H1 (cell line): ENCODE results near the gene PABPC4L. TPM values are rescaled to one million over a fixed set of nuclear protein-coding genes. Genes with fewer than 3 reads are reported as not detected.

ENCODE experiments used
- CTCF ChIA-PET: fragments of 300-600 bp; sonication (Branson Sonifier 250); formaldehyde crosslinking; loops from one replicate; lab custom pipeline; 2021; ENCODE audit not compliant: partially characterized antibody; lab: Charles Lee
- POLR2A ChIA-PET: fragments of 300-600 bp; sonication (Branson Sonifier 250); formaldehyde crosslinking; loops from one replicate; lab custom pipeline; 2021; ENCODE audit warnings: inconsistent platforms; ENCODE audit not compliant: partially characterized antibody; lab: Charles Lee
- DNase-seq, 2 experiments: peaks; one replicate each; pipeline versions ENCODE4 v3.0.0 to v3.0.0-alpha.2; 2010 to 2022; ENCODE audit warnings: low spot score in 2 of 2, low read depth in 1 of 2, mixed read lengths in 1 of 2
- FAIRE-seq: peaks from 2 replicates; lab custom pipeline; 2011; peaks lifted over from hg19 to GRCh38; lab: Jason Lieb, UNC
- H2AFZ ChIP-seq: 2 replicates; pipeline ENCODE4 v1.8.1; 2012; ENCODE audit warnings: low read length, inconsistent platforms
- H2AK5ac ChIP-seq: 2 replicates; pipeline ENCODE4 v1.6.1; 2013; ENCODE audit warnings: low read depth, low read length
- H2BK120ac ChIP-seq: replicated peaks from 2 replicates; pipeline ENCODE3; 2013; ENCODE audit warnings: low read depth, low read length, inconsistent platforms
- H2BK12ac ChIP-seq: 2 replicates; pipeline ENCODE4 v1.6.1; 2013; ENCODE audit warnings: low read depth, low read length
- H2BK15ac ChIP-seq: 2 replicates; pipeline ENCODE4 v1.6.1; 2013; ENCODE audit warnings: low read length
- H2BK20ac ChIP-seq: 2 replicates; pipeline ENCODE4 v1.6.1; 2013; ENCODE audit warnings: low read length
- H2BK5ac ChIP-seq: 2 replicates; pipeline ENCODE4 v1.6.1; 2013; ENCODE audit warnings: low read depth, low read length
- H3K14ac ChIP-seq: 2 replicates; pipeline ENCODE4 v1.6.1; 2013; ENCODE audit warnings: inconsistent platforms; ENCODE audit not compliant: insufficient read length
- H3K18ac ChIP-seq: 2 replicates; pipeline ENCODE4 v1.6.1; 2013; ENCODE audit warnings: low read length; ENCODE audit errors: extremely low read depth
- H3K23ac ChIP-seq: 2 replicates; pipeline ENCODE4 v1.6.1; 2013; ENCODE audit warnings: inconsistent platforms; ENCODE audit not compliant: insufficient read length
- H3K23me2 ChIP-seq: 2 replicates; pipeline ENCODE4 v1.6.1; 2013; ENCODE audit warnings: low read depth, low read length
- H3K27ac ChIP-seq: 2 replicates; pipeline ENCODE4 v1.6.1; 2011; ENCODE audit warnings: low read depth, low read length, inconsistent platforms
- H3K27me3 ChIP-seq, 4 experiments: replicated peaks in 1 of 4; 1 replicate in 1 of 4; 2 replicates in 3 of 4; pipeline versions ENCODE4 v1.6.1 to v1.8.1; 2011 to 2013; ENCODE audit warnings: low read length in 3 of 4, mild to moderate bottlenecking in 3 of 4, inconsistent platforms in 2 of 4, mixed read lengths in 2 of 4, moderate library complexity in 1 of 4; ENCODE audit not compliant: control insufficient read depth in 3 of 4, insufficient read depth in 3 of 4; ENCODE audit errors: extremely low read depth in 1 of 4
- H3K36me3 ChIP-seq, 4 experiments: 2 replicates each; pipeline versions ENCODE4 v1.6.1 to v1.8.1; 2011 to 2013; ENCODE audit warnings: mild to moderate bottlenecking in 4 of 4, low read length in 3 of 4, moderate library complexity in 2 of 4, control low read depth in 1 of 4, inconsistent platforms in 1 of 4; ENCODE audit not compliant: insufficient read depth in 4 of 4, control insufficient read depth in 2 of 4
- H3K4ac ChIP-seq: replicated peaks from 2 replicates; pipeline ENCODE3; 2013; ENCODE audit warnings: low read length, low read depth, mixed read lengths, inconsistent platforms; ENCODE audit not compliant: insufficient read length
- H3K4me1 ChIP-seq, 4 experiments: replicated peaks in 1 of 4; 1 replicate in 1 of 4; 2 replicates in 3 of 4; pipeline versions ENCODE4 v1.6.1 to v1.8.1; 2011 to 2013; ENCODE audit warnings: low read length in 3 of 4, inconsistent platforms in 2 of 4, mixed read lengths in 1 of 4; ENCODE audit not compliant: insufficient read depth in 4 of 4, control insufficient read depth in 3 of 4
- H3K4me2 ChIP-seq, 2 experiments: 2 replicates each; pipeline versions ENCODE4 v1.6.1 to v1.8.1; 2011 to 2013; ENCODE audit warnings: low read depth in 2 of 2, low read length in 2 of 2, control low read depth in 1 of 2, inconsistent platforms in 1 of 2, mild to moderate bottlenecking in 1 of 2; ENCODE audit not compliant: insufficient read depth in 1 of 2
- H3K4me3 ChIP-seq, 4 experiments: fragments of 200-600, 300-600 bp in 1 of 4; sonication (generic), shearing (Covaris generic), sonication (Bioruptor Twin) in 1 of 4; 2 replicates each; pipeline versions ENCODE4 v1.5.1 to v1.8.1; 2011 to 2016; ENCODE audit warnings: low read length in 4 of 4, low read depth in 3 of 4, control low read depth in 2 of 4, inconsistent platforms in 2 of 4, mild to moderate bottlenecking in 2 of 4, mixed read lengths in 1 of 4, moderate library complexity in 1 of 4; ENCODE audit not compliant: insufficient read depth in 2 of 4; ENCODE audit errors: extremely low read depth in 1 of 4
- H3K56ac ChIP-seq: replicated peaks from 2 replicates; pipeline ENCODE3; 2013; ENCODE audit warnings: low read depth, mild to moderate bottlenecking, mixed read lengths, low read length, inconsistent platforms; ENCODE audit not compliant: insufficient read length
- H3K79me1 ChIP-seq: 2 replicates; pipeline ENCODE4 v1.6.1; 2013; ENCODE audit warnings: low read depth, low read length, control low read depth
- H3K79me2 ChIP-seq, 2 experiments: 2 replicates each; pipeline versions ENCODE4 v1.6.1 to v1.8.1; 2012 to 2013; ENCODE audit warnings: low read length in 2 of 2, mild to moderate bottlenecking in 2 of 2, inconsistent platforms in 1 of 2; ENCODE audit not compliant: insufficient read depth in 2 of 2, control insufficient read depth in 1 of 2
- H3K9ac ChIP-seq, 4 experiments: replicated peaks in 1 of 4; 1 replicate in 1 of 4; 2 replicates in 3 of 4; pipeline versions ENCODE4 v1.6.1 to v1.8.1; 2011 to 2013; ENCODE audit warnings: low read depth in 3 of 4, low read length in 3 of 4, control low read depth in 2 of 4, mild to moderate bottlenecking in 2 of 4, moderate library complexity in 2 of 4, inconsistent platforms in 1 of 4; ENCODE audit errors: extremely low read depth in 1 of 4
- H3K9me3 ChIP-seq, 2 experiments: 2 replicates each; pipeline versions ENCODE4 v1.6.1 to v1.8.1; 2012 to 2013; ENCODE audit warnings: mild to moderate bottlenecking in 2 of 2, moderate library complexity in 2 of 2, control low read depth in 1 of 2, inconsistent platforms in 1 of 2, low read depth in 1 of 2, low read length in 1 of 2, mixed read lengths in 1 of 2; ENCODE audit not compliant: insufficient read depth in 2 of 2
- H4K20me1 ChIP-seq, 2 experiments: replicated peaks in 1 of 2; 2 replicates each; pipeline versions ENCODE3 to v1.8.1; 2011 to 2013; ENCODE audit warnings: inconsistent platforms in 2 of 2, low read length in 2 of 2, mild to moderate bottlenecking in 1 of 2; ENCODE audit not compliant: insufficient read depth in 2 of 2, control insufficient read depth in 1 of 2
- H4K5ac ChIP-seq: 2 replicates; pipeline ENCODE4 v1.6.1; 2013; ENCODE audit warnings: low read length, low read depth, mixed read lengths, inconsistent platforms; ENCODE audit not compliant: insufficient read length
- H4K8ac ChIP-seq: 2 replicates; pipeline ENCODE4 v1.8.0; 2013; ENCODE audit warnings: mild to moderate bottlenecking, moderate library complexity, low read length, inconsistent platforms; ENCODE audit not compliant: insufficient read depth; ENCODE audit errors: extremely low read depth
- H4K91ac ChIP-seq: replicated peaks from 2 replicates; pipeline ENCODE3; 2013; ENCODE audit warnings: low read length, mixed read lengths, inconsistent platforms; ENCODE audit not compliant: insufficient read length
- EP300 ChIP-seq, 2 experiments: IDR thresholded peaks; 1 replicate in 1 of 2; 2 replicates in 1 of 2; pipeline ENCODE4 v1.6.1; 2011 to 2012; ENCODE audit warnings: low read depth in 2 of 2, low read length in 2 of 2, mild to moderate bottlenecking in 2 of 2, borderline replicate concordance in 1 of 2, inconsistent platforms in 1 of 2, moderate library complexity in 1 of 2
- KDM1A ChIP-seq: fragments of 200-600, 300-600 bp; sonication (generic); IDR thresholded peaks from 2 replicates; pipeline ENCODE4 v1.7.1; 2016; ENCODE audit warnings: mild to moderate bottlenecking, low read length, borderline replicate concordance
- SIRT6 ChIP-seq: IDR thresholded peaks from one replicate; pipeline ENCODE4 v1.7.1; 2012; ENCODE audit warnings: low read length, inconsistent platforms
- SUZ12 ChIP-seq: fragments of 200-600 bp; sonication (generic); IDR thresholded peaks from 2 replicates; pipeline ENCODE4 v1.6.1; 2012; ENCODE audit warnings: mild to moderate bottlenecking, inconsistent platforms, low read length, moderate library complexity, mixed read lengths
- TBP ChIP-seq: IDR thresholded peaks from 2 replicates; pipeline ENCODE4 v1.6.1; 2011; ENCODE audit warnings: low read depth, low read length, improper control_type of control experiment
- TCF12 ChIP-seq: IDR thresholded peaks from 2 replicates; pipeline ENCODE4 v1.6.1; 2011; ENCODE audit warnings: low read depth, mild to moderate bottlenecking, low read length
- WGBS, 2 experiments: shearing (Covaris generic) in 1 of 2; methylation state at CpG; one replicate each; pipeline versions ENCODE4 v1.1.6 to v1.1.7; 2013 to 2015; ENCODE audit warnings: low lambda C conversion rate in 2 of 2, mixed read lengths in 2 of 2, inconsistent platforms in 1 of 2, low coverage in 1 of 2, missing lambda C conversion rate in 1 of 2; ENCODE audit not compliant: insufficient replicate concordance in 2 of 2, insufficient coverage in 1 of 2, insufficient read length in 1 of 2; ENCODE audit errors: extremely low coverage in 1 of 2, missing lambda C conversion rate in 1 of 2; 5-methylcytosine and 5-hydroxymethylcytosine counted together
- polyA plus RNA-seq, 7 experiments: library from polyadenylated mRNA; depleted of rRNA in 3 of 7; stranded (reverse) in 5 of 7; unstranded in 2 of 7; fragments of >200 nt in 5 of 7; fragments of 200-250 nt in 2 of 7; gene quantifications; 1 replicate in 5 of 7; 2 replicates in 1 of 7; 4 replicates in 1 of 7; pipeline versions ENCODE4 v1.2.1 to v1.2.3, GENCODE V29; 2011 to 2013; ENCODE audit warnings: missing spikeins in 2 of 7, mixed read lengths in 2 of 7
- total RNA-seq: library from RNA; stranded (reverse); fragmentation: NEBNext Ultra II Directional; extraction: Animal tissue kit (Norgen Biotek cat#: 25700); gene quantifications from 2 replicates; pipeline ENCODE4 v1.2.1, GENCODE V29; 2021

Gene PABPC4L
- total and polyA plus RNA-seq, 2 of the 8 experiments (the other 6 are each of a cell fraction or from before 2014, with no cell fraction given): 0.51 to 4.2 TPM

DNA sequence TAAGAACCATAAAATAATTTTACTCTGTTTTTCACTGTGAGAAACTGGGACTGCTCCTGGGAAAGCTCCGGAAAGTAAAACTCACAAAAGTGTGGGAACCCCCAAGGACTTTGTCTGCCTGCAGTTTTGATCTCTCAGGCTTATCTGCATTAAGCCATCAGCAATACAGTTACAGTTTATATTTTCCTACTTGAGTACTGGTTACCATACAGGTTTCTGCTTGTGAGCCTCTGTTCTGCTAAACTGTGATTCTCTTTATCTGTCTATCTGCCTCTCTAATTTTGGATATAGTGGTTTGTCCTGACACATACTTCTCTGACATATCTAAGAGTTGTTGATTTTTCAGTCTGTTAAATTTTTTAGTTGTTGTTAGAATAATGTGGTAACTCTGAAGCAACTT lies 11.6 kb downstream of the PABPC4L start (continued):
- no peak for TF ChIP-seq TCF12

DNA sequence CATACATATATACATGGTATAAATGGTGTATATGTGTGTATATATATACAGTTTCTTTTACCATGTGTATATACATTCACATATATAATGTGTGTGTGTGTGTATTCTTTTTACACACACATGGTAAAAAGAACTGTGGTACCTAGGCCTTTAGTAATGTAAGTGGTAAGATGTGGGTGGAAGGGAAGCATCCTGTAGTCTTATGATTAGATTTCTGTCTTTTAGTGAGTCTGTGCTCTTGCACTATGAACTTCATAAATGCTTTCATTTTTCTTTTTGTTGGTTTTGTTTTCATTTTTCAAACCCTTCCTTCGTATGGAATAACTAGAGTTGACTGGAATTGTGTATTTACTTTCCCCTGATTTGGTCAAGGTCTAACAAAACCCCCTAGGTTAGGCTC lies 12.1 kb downstream of the PABPC4L start:
- H3K4ac ChIP-seq: no peak overlapping the region
- no peak overlapping the region for H3K56ac ChIP-seq
- no peak for TF ChIP-seq TBP
- TF ChIP-seq KDM1A: no peak
- no peak for TF ChIP-seq EP300 (IDR thresholded peaks at IDR 0.05; ENCODE audit: borderline replicate concordance in 1 of 2, low read depth in 2 of 2, low read length in 2 of 2)
- TF ChIP-seq SUZ12: no peak
- no peak for TF ChIP-seq SIRT6
- no peak for DNase-seq
- FAIRE-seq: no peak
- H2AK5ac ChIP-seq: no peak overlapping the region
- 83% methylated on average over 1 of the region's 1 CpG; no CpG with 5 or more reads in 1 of the 2 experiments for WGBS, 2 experiments
- H2BK12ac ChIP-seq: no peak overlapping the region
- H3K4me3 ChIP-seq: no peak overlapping the region
- H3K36me3 ChIP-seq: no peaks in the 10 kb centered on the region
- H4K5ac ChIP-seq: no peak overlapping the region
- H2BK15ac ChIP-seq: no peak overlapping the region
- no peak overlapping the region for H2BK5ac ChIP-seq
- H2AFZ ChIP-seq: no peak overlapping the region
- H3K79me1 ChIP-seq: no peaks in the 10 kb centered on the region
- H3K18ac ChIP-seq: no peak overlapping the region
- no peaks in the 10 kb centered on the region for H4K20me1 ChIP-seq
- no peaks in the 10 kb centered on the region for H3K4me1 ChIP-seq
- POLR2A ChIA-PET: no interaction called here
- no peak overlapping the region for H4K8ac ChIP-seq
- H3K4me2 ChIP-seq: no peak overlapping the region
- no peak overlapping the region for H3K14ac ChIP-seq
- no peaks in the 10 kb centered on the region for H3K9me3 ChIP-seq
- H3K79me2 ChIP-seq: no peaks in the 10 kb centered on the region
- no peaks in the 10 kb centered on the region for H3K27me3 ChIP-seq
- no peak overlapping the region for H3K27ac ChIP-seq
- H2BK120ac ChIP-seq: no peak overlapping the region
- H3K23me2 ChIP-seq: no peaks in the 10 kb centered on the region
- no peak overlapping the region for H3K9ac ChIP-seq
- no peak overlapping the region for H4K91ac ChIP-seq
- H3K23ac ChIP-seq: no peak overlapping the region
- CTCF ChIA-PET: no interaction called here
- no peak overlapping the region for H2BK20ac ChIP-seq
